Endothelial cell (in vitro differentiated cells): Measurements from ENCODE around the gene SOST. TPM values are rescaled to one million over a fixed set of nuclear protein-coding genes. Genes with fewer than 3 reads are reported as not detected.
A peak's percentile ranks its signal among the peaks of the same experiment; 100 is the strongest.

ENCODE experiments used
- DNase-seq: peaks from one replicate; pipeline ENCODE4 v3.0.0; 2021; ENCODE audit warnings: low spot score
- H3K27ac Mint-ChIP-seq: one replicate; pipeline ENCODE4 v1.8.0; 2021; ENCODE audit warnings: mixed read lengths, inconsistent platforms; ENCODE audit not compliant: unreplicated experiment
- H3K27me3 Mint-ChIP-seq: one replicate; pipeline ENCODE4 v1.8.0; 2021; ENCODE audit warnings: mild to moderate bottlenecking, moderate library complexity, mixed read lengths, inconsistent platforms; ENCODE audit not compliant: unreplicated experiment
- H3K36me3 Mint-ChIP-seq: one replicate; pipeline ENCODE4 v1.8.0; 2021; ENCODE audit warnings: mild to moderate bottlenecking, low read depth, mixed read lengths, inconsistent platforms; ENCODE audit not compliant: unreplicated experiment
- H3K4me1 Mint-ChIP-seq: one replicate; pipeline ENCODE4 v1.8.0; 2021; ENCODE audit warnings: mild to moderate bottlenecking, mixed read lengths, inconsistent platforms; ENCODE audit not compliant: unreplicated experiment
- H3K4me3 Mint-ChIP-seq: one replicate; pipeline ENCODE4 v1.8.0; 2021; ENCODE audit warnings: mild to moderate bottlenecking, mixed read lengths, inconsistent platforms; ENCODE audit not compliant: unreplicated experiment
- H3K9me3 Mint-ChIP-seq: one replicate; pipeline ENCODE4 v1.8.0; 2021; ENCODE audit warnings: mixed read lengths, inconsistent platforms; ENCODE audit not compliant: unreplicated experiment
- CTCF ChIP-seq: fragments of 200-600 bp; sonication (generic); IDR thresholded peaks from one replicate; pipeline ENCODE4 v1.5.0; 2021; ENCODE audit warnings: antibody characterized with exemption; ENCODE audit not compliant: unreplicated experiment
- total RNA-seq: library from RNA; stranded (reverse); fragmentation: NEBNext Ultra II Directional; extraction: Animal tissue kit (Norgen Biotek cat#: 25700); gene quantifications from one replicate; pipeline ENCODE4 v1.2.1, GENCODE V29; 2021; ENCODE audit not compliant: unreplicated experiment

SOST gene
- total RNA-seq, 1 donor from 2014 or later = 29.6 TPM

DNA sequence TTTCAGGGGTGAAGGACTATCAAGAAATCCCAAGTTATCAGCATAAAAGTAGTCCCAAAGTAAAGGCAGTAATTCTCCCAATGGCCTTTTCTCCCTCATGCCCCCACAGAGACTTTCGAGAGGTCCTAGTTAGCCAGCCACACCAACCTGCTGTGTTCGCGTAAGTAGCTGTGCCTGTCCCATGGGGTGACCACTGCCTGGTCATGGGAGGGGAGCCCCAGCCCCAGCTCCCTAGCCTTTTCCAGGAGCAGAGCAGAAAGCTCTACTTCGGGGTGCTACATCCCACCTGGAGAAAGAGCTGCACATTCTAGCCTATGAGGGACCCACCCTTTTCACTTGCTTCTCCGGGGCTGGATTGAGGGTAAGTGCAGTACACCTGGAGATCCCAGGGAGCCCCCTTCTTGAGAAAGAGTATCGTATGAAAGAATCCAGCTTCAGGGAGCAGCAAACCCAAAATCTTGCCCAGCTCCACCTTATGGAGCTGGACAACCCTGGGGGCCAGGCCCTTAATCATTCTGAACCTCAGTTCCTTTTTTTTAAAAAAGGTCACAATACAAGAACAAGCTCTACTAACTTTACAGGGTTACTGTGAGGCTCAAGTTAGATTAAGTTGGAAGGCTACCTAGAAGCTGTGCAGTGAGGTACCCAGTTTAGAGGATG lies 8.6 kb upstream of the SOST start:
- Mint-ChIP-seq H3K4me1 (peaks cover 5% of the 10 kb centered on the region), H3K27me3 (no peaks in the 10 kb centered on the region), H3K36me3 (peaks cover 11% of the 10 kb centered on the region), H3K9me3 (no peaks in the 10 kb centered on the region), H3K27ac (no peak overlapping the region), H3K4me3 (no peak overlapping the region)
- DNase-seq = no peak
- TF ChIP-seq CTCF = no peak

DNA sequence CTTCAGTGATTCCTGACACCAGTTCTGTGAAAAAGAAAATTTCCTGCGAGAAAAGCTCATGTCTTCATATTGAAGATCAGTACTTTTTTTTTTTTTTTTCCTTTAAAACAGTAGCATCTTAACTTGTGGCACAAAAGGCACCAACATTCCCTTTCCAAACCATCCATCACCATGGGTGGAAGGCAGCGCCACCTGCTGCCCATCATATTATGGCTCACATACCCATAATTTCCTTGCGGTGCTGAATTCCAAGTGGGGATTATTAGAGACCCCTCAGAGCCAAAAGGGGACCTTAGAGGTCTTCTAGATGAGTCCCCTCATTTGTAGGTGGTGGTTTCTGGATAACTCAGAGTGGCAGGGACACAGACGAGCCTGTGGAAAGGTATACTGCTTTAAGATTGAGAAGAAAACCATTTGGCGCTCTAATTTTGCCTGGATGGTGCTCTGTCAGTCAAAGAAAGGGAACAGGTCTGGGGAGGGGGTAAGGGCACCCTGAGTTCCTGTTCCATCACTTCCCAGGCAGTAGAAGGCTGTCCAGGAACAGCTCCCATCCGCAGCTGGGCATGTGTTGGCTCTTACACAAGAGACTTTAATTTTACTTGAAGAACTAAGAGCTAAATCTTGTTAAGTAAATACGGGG lies 7.9 kb upstream of the SOST start:
- no peaks in the 10 kb centered on the region for H3K27me3 Mint-ChIP-seq
- no peaks in the 10 kb centered on the region for H3K9me3 Mint-ChIP-seq
- H3K27ac Mint-ChIP-seq = no peak overlapping the region
- peaks cover 11% of the 10 kb centered on the region for H3K36me3 Mint-ChIP-seq
- DNase-seq = peak; percentile 78
- TF ChIP-seq CTCF = peak; percentile 94
- H3K4me1 Mint-ChIP-seq = peaks cover 5% of the 10 kb centered on the region
- no peak overlapping the region for H3K4me3 Mint-ChIP-seq

- peak; percentile 99 for DNase-seq
- Mint-ChIP-seq H3K27ac (peak overlapping the region; percentile 89), H3K4me3 (no peak overlapping the region), H3K27me3 (peaks cover 5% of the 10 kb centered on the region), H3K4me1 (peaks cover 43% of the 10 kb centered on the region), H3K36me3 (no peaks in the 10 kb centered on the region), H3K9me3 (no peaks in the 10 kb centered on the region)
- TF ChIP-seq CTCF = peak; percentile 97
Observed at GRCh38 chr17:43760254-43760852, 1.8 kb upstream of the SOST start.

GRCh38 chr17:43759836-43760235 lies 1.2 kb upstream of the SOST start:
- no peak for TF ChIP-seq CTCF
- Mint-ChIP-seq H3K4me1 (peaks cover 43% of the 10 kb centered on the region), H3K36me3 (no peaks in the 10 kb centered on the region), H3K27me3 (peaks cover 5% of the 10 kb centered on the region), H3K4me3 (no peak overlapping the region), H3K9me3 (no peaks in the 10 kb centered on the region), H3K27ac (peak overlapping the region; percentile 86)
- no peak for DNase-seq

GRCh38 chr17:43758086-43758485 lies 505 bp downstream of the SOST start:
- no peaks in the 10 kb centered on the region for H3K9me3 Mint-ChIP-seq
- H3K36me3 Mint-ChIP-seq = no peaks in the 10 kb centered on the region
- peaks cover 5% of the 10 kb centered on the region for H3K27me3 Mint-ChIP-seq
- no peak for TF ChIP-seq CTCF
- no peak for DNase-seq
- H3K27ac Mint-ChIP-seq = peak overlapping the region; percentile 9
- peaks cover 45% of the 10 kb centered on the region for H3K4me1 Mint-ChIP-seq
- peak overlapping the region; percentile 77 for H3K4me3 Mint-ChIP-seq
